GM18526 (cell line): ENCODE results near the gene MMADHC.

ENCODE experiments used
- POLR2A ChIP-seq: IDR thresholded peaks from 3 replicates; pipeline ENCODE4 v1.6.1; 2011; ENCODE audit not compliant: insufficient read length; ENCODE audit errors: extremely low read depth

The MMADHC gene

DNA sequence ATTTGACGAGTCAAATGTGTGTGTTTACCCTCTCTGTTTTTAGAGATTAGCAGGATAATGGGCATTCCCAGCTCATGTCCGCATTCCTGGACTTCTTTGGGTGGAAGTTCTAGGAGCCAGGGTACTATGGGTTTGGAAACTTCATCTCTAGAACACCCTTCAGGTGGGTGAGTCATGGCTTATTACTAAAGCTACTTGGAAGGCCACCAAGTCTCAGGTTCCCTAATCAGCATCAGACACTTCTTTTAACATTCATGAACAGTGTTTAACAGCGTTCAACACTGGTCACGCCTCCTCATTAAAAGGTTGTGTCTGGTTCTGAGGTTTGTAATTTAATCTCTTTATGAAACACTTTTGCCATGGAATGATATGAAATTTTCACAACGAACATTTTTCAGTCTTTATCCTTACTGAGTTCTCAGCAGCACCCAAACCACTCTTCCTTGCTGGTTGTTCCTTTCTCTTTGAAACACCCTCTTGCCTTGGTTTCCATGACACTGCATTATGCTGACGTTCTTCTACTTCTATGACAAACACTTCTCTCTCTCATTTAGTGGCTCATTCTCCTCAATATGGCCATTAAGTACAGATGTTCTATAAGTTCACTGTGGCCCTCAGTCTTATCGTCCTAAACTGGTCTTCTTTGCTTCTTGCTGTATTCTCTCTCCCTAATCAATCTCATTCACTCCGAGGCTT lies 49.3 kb downstream of the MMADHC start:
- no peak for TF ChIP-seq POLR2A

GRCh38 chr2:149537092-149537726 lies 50.4 kb downstream of the MMADHC start:
- TF ChIP-seq POLR2A = no peak

- no peak for TF ChIP-seq POLR2A
Observed at GRCh38 chr2:149536649-149537048, 50.9 kb downstream of the MMADHC start.

DNA sequence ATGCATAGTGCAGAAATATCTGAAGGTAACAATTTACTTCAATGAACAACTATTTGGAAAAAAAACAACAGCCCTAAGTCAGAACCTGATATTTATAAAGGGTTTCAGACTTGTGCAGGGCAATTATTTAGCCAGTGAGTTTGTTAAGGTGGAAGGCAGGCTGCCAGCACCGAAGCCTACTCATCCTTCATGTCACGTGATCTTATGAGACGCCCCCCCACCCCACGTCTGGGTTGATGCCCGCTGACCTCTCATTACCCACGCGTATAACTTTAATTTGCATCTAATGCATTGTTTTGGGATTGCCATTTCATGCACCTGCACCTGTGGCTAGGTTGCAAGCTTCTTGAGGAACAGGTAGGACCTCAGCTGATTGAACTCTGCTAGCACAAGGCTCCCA lies 52.9 kb downstream of the MMADHC start:
- TF ChIP-seq POLR2A = no peak

DNA sequence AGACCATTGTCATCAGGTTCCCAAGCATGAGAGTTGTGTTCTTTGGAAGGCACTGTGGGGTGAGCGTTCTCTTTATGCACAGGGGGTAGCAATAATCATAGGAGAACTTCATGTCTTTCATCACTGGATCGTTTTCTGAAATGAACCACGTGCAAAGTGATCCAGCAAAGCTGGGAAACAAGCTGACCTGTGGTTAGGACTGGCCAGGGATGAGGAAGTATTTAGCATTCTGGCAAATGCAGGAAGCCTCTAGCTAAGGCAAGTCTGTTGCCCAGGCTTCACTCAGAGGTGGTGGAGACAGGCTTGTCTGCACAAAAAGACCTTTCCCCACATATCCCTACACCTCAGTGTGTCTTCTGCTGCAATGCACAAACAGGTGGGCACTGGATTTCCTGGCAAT lies 58.6 kb downstream of the MMADHC start:
- TF ChIP-seq POLR2A = no peak

DNA sequence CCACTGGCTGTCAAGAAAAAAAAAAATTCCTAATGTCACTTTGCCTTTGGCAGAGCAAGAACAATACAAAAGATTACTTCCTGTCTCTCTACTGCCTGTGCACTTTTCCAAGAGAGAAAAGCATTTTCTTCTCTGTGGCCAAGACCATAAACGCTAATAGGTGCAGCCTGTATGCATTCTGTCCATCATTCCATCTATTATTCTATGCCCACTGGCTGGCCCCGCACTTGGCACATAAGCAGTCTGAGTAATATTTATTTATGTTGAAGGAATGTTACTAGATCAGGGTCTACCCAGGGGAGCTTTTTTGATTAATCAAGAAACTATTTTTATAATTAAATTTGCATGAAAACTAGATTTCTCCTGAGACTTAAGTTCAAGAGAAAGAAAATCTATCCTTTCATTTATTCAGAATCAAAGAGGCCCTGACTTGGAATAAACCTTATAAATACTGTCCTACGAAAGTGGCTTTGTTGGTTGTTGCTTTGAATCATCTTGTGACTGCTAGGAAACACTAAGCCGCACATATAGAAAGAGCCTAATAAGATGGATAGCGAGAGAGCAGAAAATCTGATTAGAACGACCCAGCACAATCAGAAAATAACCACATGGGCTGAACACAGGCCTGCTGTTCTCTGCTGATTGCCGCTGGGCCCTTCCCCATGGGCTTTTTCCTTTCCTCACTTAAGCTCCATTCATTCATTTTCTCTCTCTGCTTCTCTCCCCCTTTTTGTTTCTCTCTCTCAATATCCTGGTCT lies 59.4 kb downstream of the MMADHC start:
- TF ChIP-seq POLR2A = no peak

DNA sequence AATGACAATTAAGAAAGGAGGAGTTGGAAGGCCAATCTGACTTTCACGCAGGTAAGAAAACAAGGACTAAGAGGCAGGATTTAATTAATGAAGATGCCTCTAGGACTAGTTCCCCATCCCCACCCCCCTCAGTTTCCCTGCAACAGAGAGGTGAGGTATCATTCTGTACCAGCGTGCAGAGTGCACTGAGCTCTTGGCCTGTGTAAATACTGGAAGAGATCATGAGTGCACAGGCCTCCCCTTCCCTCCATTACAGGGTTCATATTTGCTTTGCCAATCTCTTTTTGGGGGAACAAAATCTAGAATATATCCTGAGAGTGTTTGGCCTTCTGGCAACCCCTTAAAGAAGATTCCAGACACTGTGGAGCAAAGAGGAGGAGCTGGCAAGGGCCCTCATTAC lies 60.9 kb downstream of the MMADHC start:
- no peak for TF ChIP-seq POLR2A

GRCh38 chr2:149525323-149525722 lies 62.3 kb downstream of the MMADHC start:
- TF ChIP-seq POLR2A = no peak
